Activated T-cell treated with anti-CD3 and anti-CD28 coated beads, Interleukin-2, amount 50 U/mL, for 24 hours (primary cell): ENCODE results near the gene TEKT2.

Experiments
- DNase-seq: peaks from one replicate; pipeline ENCODE4 v3.0.0-alpha.2; 2020
- H3K27ac Mint-ChIP-seq: 2 replicates; pipeline ENCODE4 v1.8.0; 2020; ENCODE audit warnings: mild to moderate bottlenecking, mixed read lengths
- H3K27me3 Mint-ChIP-seq: 2 replicates; pipeline ENCODE4 v1.8.0; 2020; ENCODE audit warnings: mixed read lengths
- H3K36me3 Mint-ChIP-seq: 2 replicates; pipeline ENCODE4 v1.8.0; 2020; ENCODE audit warnings: low read depth, mixed read lengths
- H3K4me1 Mint-ChIP-seq: 2 replicates; pipeline ENCODE4 v1.8.0; 2020; ENCODE audit warnings: low read depth, mixed read lengths
- H3K4me3 Mint-ChIP-seq: 2 replicates; pipeline ENCODE4 v1.8.0; 2020; ENCODE audit warnings: mild to moderate bottlenecking, moderate library complexity, mixed read lengths
- H3K9me3 Mint-ChIP-seq: 2 replicates; pipeline ENCODE4 v1.8.0; 2020; ENCODE audit warnings: mixed read lengths

The TEKT2 gene

DNA sequence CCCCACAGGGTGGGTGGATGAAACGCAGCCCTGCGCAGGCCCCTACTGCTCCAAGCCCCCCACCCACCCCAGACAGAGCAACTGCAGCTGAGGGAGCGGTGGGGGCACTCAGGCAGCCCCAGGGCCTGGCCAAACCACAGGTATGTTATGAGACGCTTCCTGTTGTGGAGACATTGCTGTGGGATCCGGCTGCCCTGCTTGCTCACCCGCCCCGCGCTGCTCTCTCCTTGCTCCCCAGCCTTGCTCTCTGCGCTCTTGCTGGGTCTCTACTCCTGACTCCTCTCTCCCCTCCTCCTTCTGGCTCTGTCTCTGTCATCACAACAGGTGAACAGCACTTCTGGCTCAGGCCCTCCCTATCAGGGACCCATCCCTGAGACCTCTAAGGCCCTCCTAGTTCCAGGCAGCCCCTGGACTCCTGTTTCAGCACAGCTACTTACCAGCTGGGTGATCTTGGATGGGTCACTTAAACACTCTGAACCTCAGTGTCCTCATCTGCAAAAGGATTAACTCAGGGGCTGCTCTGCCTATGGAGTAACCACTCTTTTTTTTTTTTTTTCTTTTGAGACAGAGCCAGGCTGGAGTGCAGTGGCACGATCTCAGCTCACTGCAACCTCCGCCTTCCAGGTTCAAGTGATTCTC lies 25.3 kb downstream of the TEKT2 start:
- peak overlapping the region; percentile 72 for H3K27ac Mint-ChIP-seq
- DNase-seq: peak; percentile 53
- H3K4me1 Mint-ChIP-seq: peaks cover 24% of the 10 kb centered on the region
- no peak overlapping the region for H3K4me3 Mint-ChIP-seq
- H3K36me3 Mint-ChIP-seq: no peaks in the 10 kb centered on the region
- H3K9me3 Mint-ChIP-seq: no peaks in the 10 kb centered on the region
- H3K27me3 Mint-ChIP-seq: no peaks in the 10 kb centered on the region

DNA sequence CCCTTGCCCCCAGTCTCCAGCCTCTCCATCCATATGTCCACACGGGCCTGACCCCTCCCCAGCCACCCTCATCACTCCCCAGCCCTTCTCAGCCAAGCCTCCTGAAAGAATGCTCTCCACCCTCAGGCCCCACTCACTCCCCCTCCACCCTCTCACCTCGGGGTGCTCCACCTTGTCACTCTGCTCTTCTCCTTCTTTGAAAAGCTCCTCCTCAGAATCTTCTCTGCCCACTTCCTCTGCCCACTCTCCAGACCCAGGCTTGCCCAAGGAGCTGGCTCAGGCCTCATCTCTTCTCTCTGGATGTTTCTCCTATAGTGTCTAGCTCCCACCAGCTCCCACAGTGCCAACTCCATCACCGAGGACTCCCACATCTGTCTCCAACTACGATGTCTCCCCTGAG lies 27.3 kb downstream of the TEKT2 start:
- Mint-ChIP-seq H3K27me3 (no peaks in the 10 kb centered on the region), H3K36me3 (no peaks in the 10 kb centered on the region), H3K9me3 (no peaks in the 10 kb centered on the region), H3K4me1 (peaks cover 24% of the 10 kb centered on the region), H3K4me3 (no peak overlapping the region), H3K27ac (no peak overlapping the region)
- DNase-seq: no peak

DNA sequence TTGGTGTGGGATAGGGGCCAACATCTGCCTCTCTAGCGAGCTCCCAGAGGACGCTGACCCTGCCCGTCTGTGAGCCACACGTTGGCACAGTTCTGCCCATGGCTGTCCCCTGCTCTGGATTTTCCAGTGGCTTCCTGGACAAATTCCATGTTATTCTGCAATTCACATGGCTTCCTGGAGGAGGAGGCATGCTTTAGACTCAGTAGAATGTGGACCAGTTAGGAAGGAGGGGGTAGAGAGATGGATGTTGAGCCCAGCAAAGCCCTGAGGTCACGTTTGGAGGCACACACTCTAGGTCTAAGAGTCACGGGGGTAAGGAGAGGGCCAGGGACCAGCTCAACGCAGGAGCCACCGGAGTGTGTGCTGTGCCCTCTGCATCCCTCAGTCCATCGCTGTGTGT lies 28.9 kb downstream of the TEKT2 start:
- no peak for DNase-seq
- no peaks in the 10 kb centered on the region for H3K36me3 Mint-ChIP-seq
- H3K9me3 Mint-ChIP-seq: no peaks in the 10 kb centered on the region
- H3K27me3 Mint-ChIP-seq: no peaks in the 10 kb centered on the region
- peaks cover 24% of the 10 kb centered on the region for H3K4me1 Mint-ChIP-seq
- H3K27ac Mint-ChIP-seq: no peak overlapping the region
- H3K4me3 Mint-ChIP-seq: no peak overlapping the region

DNA sequence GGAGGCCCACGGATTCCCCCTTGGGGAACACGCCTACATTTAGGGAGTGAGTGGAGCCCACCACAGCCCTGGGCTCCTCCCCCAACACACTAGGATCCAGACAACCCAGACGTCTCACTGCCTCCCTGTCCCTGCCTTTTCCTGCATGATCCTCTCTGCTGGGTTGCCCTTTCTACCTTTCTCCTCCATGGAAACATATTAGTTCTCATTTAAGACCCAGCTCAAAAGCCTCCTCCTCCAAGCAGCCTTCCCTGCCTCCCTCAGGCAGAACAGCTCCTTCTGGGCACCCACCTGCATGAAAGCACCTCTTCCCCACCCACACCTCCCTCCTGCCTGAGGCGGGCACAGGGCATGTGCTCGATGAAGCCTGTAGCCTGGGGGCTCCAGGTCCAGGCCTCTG lies 30.5 kb downstream of the TEKT2 start:
- H3K27ac Mint-ChIP-seq: no peak overlapping the region

DNA sequence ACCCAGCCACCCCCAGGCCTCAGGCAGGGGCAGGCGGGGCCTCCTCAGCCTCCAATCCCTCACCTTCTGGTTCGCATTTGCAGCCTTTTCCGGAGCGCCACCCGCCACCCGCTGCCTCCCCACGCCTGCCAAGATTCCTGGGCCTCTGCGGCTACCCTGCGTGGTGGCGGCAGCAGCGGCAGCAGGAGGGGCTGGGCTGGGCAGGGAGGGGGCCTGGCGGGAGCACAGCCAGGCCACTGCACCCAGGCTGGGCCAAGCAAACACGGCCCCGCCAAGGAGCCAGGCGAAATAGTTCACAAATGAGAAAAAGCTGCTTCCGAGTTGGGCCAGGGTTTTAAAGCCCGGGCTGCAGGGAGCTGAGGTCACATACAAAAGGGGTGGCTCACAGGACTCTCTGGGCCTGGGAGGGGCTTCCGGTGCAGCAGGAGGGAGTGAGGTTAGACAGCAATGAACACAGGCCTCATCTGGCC lies 31.3 kb downstream of the TEKT2 start:
- Mint-ChIP-seq H3K9me3 (no peaks in the 10 kb centered on the region), H3K4me1 (peaks cover 6% of the 10 kb centered on the region), H3K27ac (no peak overlapping the region), H3K27me3 (no peaks in the 10 kb centered on the region), H3K36me3 (no peaks in the 10 kb centered on the region), H3K4me3 (no peak overlapping the region)
- DNase-seq: no peak

More for the DNA sequence above, 30.5 kb downstream of the TEKT2 start:
- no peak for DNase-seq
- H3K27me3 Mint-ChIP-seq: no peaks in the 10 kb centered on the region
- no peaks in the 10 kb centered on the region for H3K36me3 Mint-ChIP-seq
- H3K4me3 Mint-ChIP-seq: no peak overlapping the region
- H3K9me3 Mint-ChIP-seq: no peaks in the 10 kb centered on the region
- peaks cover 10% of the 10 kb centered on the region for H3K4me1 Mint-ChIP-seq

DNA sequence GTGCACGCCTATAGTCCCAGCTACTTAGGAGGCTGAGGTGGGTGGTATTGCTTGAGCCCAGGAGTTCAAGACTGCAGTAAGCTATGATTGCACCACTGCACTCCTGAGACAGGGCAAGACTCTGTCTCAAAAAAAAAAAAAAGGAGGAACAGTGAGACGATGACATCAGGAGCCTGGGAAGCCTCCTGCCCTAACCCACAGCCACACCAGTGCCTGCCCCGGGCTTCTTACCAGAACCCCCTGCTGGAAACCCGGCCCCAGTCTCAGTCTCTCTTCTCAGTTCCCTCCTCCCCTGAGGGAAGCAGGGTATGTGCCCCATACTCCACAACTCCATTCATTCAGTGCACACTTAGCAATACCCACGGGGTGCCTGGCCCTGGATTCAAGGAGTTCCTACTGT lies 32.0 kb downstream of the TEKT2 start:
- Mint-ChIP-seq H3K4me3 (no peak overlapping the region), H3K4me1 (peaks cover 5% of the 10 kb centered on the region), H3K36me3 (no peaks in the 10 kb centered on the region), H3K9me3 (no peaks in the 10 kb centered on the region), H3K27ac (no peak overlapping the region), H3K27me3 (no peaks in the 10 kb centered on the region)
- DNase-seq: no peak

DNA sequence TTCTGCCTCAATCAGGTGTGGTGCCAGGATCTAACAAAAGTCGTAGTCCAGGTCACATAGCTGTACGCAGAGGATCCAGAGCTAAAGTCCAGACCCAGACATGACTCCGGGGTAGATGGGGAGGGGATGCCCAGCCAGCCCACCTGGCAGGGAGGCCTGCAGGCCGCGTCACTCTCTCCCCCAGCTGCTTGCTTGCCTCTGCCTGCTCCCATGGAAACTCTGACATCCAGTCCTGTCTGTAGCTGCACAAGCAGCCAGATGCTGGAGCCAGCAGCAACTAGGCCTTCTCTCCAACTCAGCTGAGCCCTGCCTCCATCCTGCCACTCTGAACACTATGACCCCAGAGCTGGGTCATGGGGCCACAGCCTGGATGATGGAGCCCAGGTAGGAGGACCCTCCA lies 33.0 kb downstream of the TEKT2 start:
- Mint-ChIP-seq H3K27me3 (peaks cover 3% of the 10 kb centered on the region), H3K4me3 (no peak overlapping the region), H3K9me3 (no peaks in the 10 kb centered on the region), H3K4me1 (no peaks in the 10 kb centered on the region), H3K36me3 (no peaks in the 10 kb centered on the region), H3K27ac (no peak overlapping the region)
- no peak for DNase-seq

DNA sequence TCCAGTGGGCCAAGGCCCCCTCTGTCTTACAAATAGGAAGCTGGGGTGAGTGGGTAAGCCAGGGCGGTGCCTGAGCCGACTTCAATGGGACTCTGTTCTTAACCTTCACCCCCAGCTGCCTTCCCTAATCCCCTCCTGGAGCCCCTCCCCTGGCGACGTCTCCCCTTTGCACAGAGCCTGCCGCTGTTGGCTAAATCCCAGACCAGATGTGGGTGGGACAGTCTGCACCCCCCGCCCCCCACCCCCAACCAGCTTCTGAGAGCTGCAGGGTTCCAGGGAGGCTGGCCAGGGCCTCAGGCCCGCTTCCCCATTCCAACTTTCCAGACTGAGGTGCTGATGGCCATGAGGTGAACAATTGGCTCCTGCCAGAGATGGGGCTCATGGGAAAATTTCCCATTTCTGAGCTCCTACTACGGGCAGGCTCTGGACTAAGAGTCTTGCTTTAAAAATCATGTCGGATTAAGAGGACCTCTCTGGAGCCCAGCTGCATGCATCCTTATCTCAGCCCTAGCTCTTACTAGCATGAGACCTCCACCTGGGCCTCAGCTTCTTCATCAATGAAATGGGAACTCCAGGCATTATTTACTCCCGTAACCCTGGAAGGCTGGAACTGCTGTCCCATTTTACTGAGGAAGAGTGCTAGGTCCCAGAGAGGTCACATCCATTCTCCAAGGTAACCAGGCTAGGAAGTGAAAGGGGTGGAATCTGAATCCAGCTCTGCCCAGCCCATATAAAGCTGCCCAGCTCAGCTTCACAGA lies 34.7 kb downstream of the TEKT2 start:
- no peaks in the 10 kb centered on the region for H3K9me3 Mint-ChIP-seq

DNA sequence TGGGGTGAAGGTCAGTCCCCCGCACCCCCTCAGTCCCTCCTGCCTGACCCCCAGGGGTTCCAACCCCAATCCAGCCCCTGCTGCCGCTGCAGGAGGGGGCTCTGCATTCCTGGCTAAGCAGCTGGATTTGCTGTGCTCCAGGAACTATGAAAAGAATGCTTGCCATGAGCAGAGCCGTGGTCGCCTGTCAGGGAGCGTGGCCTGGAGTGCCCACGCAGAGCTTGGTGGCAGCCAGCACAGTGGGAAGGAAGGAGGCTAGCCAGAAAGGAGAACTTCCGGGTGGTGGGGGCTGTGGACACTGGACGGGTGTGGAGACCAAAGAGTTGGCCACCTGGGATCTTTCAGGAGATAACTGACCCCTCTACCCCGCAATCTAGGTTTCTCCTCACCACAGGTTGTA lies 35.6 kb downstream of the TEKT2 start:
- Mint-ChIP-seq H3K9me3 (no peaks in the 10 kb centered on the region), H3K4me1 (peaks cover 14% of the 10 kb centered on the region), H3K36me3 (no peaks in the 10 kb centered on the region), H3K4me3 (no peak overlapping the region), H3K27ac (no peak overlapping the region), H3K27me3 (peaks cover 29% of the 10 kb centered on the region)
- no peak for DNase-seq

More for the DNA sequence above, 34.7 kb downstream of the TEKT2 start:
- Mint-ChIP-seq H3K4me3 (no peak overlapping the region), H3K36me3 (no peaks in the 10 kb centered on the region), H3K27ac (no peak overlapping the region), H3K27me3 (peaks cover 21% of the 10 kb centered on the region), H3K4me1 (peaks cover 11% of the 10 kb centered on the region)
- no peak for DNase-seq

DNA sequence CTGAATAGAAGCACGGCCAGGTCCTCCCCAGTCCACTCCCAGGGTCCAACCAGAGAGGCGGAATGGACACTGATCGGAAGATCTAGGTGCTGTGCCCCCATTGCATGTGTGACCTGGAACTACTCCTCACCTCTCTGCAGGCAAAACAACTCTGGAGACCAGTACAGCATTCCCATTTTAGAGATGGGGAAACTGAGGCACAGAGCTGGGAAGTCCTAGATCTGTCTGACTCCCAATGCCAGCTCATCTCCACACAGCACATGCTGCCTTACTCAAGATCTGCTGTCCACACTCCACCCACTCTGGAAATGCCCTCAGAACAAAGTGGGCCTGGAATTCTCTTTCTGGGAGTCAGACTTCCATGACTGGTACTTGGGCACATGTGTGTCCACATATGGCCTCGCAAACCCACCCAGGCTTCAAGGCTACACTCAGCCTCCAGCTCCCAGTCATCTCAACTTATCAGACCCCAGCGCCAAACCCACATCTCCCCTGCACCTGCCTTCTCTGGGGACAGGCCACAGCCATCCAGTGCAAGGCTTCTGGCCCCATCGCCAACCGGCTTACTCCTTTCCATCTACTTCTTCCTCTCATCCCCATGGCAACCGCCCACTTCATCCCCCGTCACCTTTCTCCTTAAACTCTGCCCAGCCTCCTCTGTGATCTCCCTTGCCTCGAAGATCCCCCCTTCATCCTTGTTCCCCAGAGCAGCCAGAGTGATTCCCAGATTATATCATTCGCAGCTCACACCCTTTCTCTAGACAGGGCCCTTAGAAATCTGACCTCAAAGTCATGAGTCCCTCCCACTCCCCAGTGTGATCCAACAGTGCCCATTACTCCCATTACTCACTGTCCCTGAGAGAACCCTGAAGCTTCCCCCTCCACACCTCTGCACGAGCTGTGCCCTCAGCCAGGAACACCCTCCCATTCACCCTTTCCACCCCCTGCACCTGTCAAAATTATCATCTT lies 38.5 kb downstream of the TEKT2 start:
- no peak overlapping the region for H3K4me3 Mint-ChIP-seq
- H3K36me3 Mint-ChIP-seq: no peaks in the 10 kb centered on the region
- H3K4me1 Mint-ChIP-seq: peaks cover 27% of the 10 kb centered on the region
- H3K9me3 Mint-ChIP-seq: no peaks in the 10 kb centered on the region
- H3K27me3 Mint-ChIP-seq: peaks cover 42% of the 10 kb centered on the region
- no peak overlapping the region for H3K27ac Mint-ChIP-seq
- no peak for DNase-seq

DNA sequence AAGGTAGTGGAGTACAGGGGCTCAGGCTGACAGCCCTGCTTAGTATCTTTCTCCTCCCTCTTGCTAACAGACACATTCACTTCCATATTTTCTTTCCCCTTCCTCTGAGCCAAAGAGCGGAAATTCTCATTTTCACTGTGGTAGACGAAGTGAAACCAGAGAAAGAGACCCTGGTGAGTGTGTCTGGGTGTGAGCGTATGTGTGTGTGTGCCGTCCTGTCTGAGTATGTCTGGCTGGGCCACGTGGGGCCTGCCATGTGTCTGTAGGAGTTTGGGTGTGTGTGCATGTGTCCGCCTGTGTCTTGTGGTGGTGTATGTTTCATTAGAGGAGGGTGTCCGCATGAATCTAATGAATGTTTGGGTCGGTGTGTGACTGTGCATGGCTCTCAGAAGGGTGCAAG lies 39.5 kb downstream of the TEKT2 start:
- Mint-ChIP-seq H3K4me3 (no peak overlapping the region), H3K4me1 (peaks cover 27% of the 10 kb centered on the region), H3K27ac (peak overlapping the region; percentile 22), H3K9me3 (no peaks in the 10 kb centered on the region), H3K27me3 (peaks cover 42% of the 10 kb centered on the region), H3K36me3 (no peaks in the 10 kb centered on the region)
- DNase-seq: no peak

DNA sequence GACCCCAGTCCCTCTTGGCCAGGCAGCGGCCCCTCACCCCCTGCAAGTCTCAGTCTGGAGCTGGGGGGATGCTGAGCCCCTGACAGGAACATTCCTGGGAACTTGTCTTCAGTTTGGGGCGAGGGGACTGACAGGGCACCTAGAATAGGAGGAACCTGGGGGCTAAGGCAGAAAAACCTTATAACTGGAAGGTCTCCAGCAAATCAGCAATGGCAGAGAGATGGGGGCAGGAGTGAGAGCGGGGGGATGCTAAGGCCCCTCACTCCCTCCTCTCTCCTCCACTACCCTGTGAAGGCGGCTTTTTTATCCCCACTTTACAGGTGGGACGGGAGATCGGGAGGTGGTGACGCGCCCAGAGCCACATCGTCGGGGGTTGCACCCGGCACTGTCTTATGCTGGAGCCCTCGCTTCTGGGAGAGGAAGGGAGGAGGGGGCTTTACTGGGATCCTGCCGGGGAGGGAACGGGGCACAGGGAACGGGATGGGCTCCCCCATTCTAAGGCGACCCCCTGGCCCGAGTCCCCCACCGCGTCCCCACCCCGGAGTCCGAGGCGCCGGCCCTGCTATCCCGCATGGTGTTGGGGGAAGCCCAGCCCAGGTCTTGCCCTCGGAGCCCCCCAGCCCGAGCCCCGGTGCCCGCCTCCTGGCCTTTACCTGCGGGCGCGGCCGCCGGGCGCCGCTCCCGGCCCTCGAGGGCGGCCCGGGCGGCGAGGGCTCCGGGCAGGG lies 40.7 kb downstream of the TEKT2 start:
- peaks cover 42% of the 10 kb centered on the region for H3K27me3 Mint-ChIP-seq
- H3K9me3 Mint-ChIP-seq: no peaks in the 10 kb centered on the region
- peak overlapping the region; percentile 31 for H3K4me3 Mint-ChIP-seq
- no peaks in the 10 kb centered on the region for H3K36me3 Mint-ChIP-seq
- no peak for DNase-seq
- H3K4me1 Mint-ChIP-seq: peaks cover 27% of the 10 kb centered on the region
- no peak overlapping the region for H3K27ac Mint-ChIP-seq

DNA sequence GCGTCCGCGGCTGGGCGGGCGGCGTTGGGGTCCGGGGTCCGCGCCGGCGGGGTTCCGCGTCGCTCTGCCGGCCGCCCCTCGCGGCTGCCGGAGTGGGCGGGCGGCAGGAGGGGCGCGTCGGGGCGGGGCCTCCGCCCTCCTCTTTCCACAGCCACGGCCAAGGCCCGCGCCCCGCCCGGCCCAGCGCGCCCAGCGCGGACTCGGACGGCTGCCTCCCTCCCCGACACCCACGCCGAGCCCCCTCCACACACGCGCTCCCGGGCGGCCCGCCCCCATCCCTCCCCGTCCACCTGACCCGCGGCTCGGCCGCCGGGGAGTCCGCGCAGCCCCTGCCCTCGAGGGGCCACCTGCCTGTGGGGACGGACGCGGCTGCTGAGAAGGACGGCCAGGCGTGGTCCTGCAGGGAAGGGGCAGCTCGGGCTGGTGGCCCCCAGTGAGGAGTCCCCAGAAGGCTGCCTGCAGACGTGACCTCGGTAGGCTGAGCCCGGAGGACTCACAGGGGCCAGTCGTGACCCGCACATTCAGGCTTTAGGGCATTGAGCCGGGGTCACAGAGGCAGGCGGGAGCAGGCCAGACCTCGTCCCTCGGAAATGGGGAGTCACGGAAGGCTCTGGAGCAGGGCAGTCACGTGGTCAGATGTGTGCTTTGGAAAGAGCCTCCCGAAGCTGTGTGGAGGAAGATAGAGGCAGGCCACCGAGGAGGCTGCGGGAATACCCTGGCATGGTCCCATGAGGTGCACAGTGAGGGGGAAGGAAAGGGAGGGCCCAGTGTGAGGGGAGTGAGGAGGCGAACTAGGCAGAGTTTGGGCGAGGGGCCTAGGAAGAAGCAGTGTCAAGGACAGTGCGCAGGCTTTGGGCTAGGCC lies 41.5 kb downstream of the TEKT2 start, which contains the start of gene COL8A2:
Gene COL8A2, minus strand, starts transcription at position 94 of the 863 bp plus-strand sequence. CDS start 24,980 bp downstream, outside the sequence.
- H3K27me3 Mint-ChIP-seq: peaks cover 42% of the 10 kb centered on the region
- peak within 1 kb of the TSS; percentile 31 for H3K4me3 Mint-ChIP-seq
- no peak for DNase-seq
- no peaks in the 10 kb centered on the region for H3K9me3 Mint-ChIP-seq
- no peaks in the 10 kb centered on the region for H3K36me3 Mint-ChIP-seq
- H3K4me1 Mint-ChIP-seq: peaks cover 27% of the 10 kb centered on the region
- no peak within 1 kb of the TSS for H3K27ac Mint-ChIP-seq
